ENCODE measurements around the gene DACT3. TPM values are rescaled to one million over a fixed set of nuclear protein-coding genes. Genes with fewer than 3 reads are reported as not detected.

DACT3 gene
- total RNA-seq, 1 donor from 2014 or later = 2.6 TPM

DNA sequence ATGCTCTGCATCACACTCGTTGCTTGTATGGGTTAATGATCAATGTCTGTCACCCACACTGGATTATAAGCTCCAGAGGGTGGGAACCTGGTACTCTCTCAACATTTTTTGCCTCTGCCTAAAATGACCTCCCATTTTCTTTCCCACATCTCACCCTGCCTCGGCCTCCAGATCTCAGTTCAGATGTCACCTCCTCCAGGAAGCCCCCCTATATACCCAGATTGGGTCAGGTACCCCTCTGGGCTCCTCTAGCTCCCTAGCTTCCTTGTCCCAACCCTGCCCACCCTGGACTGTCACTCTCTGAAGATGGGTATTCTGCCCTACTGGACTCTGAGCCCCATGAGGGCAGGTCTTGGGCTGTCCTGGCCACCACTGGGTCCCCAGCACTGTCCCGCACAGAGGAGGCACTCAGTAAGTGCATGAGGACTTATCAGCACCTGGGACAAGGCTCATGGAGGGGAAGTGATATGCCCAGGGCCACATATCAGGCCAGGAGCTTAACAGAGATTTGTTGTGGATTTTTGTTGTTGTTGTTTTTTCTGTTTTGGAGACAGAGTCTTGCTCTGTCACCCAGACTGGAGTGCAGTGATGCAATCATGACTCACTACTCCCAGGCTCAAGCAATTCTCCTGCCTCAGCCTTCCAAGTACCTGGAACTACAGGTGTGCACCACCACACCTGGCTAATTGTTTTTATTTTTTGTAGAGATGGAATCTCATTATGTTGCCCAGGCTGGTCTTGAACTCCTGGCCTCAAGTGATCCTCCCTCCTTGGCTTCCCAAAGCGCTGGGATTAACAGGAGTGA, 32.1 kb upstream of the DACT3 start:
- Mint-ChIP-seq H3K27ac (no peak overlapping the region), H3K4me1 (ENCODE audit: low read depth) (no peaks in the 10 kb centered on the region), H3K27me3 (no peaks in the 10 kb centered on the region), H3K36me3 (ENCODE audit: insufficient read depth) (peaks cover 46% of the 10 kb centered on the region), H3K4me3 (ENCODE audit: low read depth) (no peak overlapping the region), H3K9me3 (ENCODE audit: low read depth) (no peaks in the 10 kb centered on the region)
- no peak for TF ChIP-seq CTCF (IDR thresholded peaks at IDR 0.05; ENCODE audit: unreplicated experiment)
- DNase-seq (ENCODE audit: low spot score, unreplicated experiment) = no peak

- DNase-seq (ENCODE audit: low spot score, unreplicated experiment) = no peak
- no peak for TF ChIP-seq CTCF (IDR thresholded peaks at IDR 0.05; ENCODE audit: unreplicated experiment)
- H3K4me3 Mint-ChIP-seq (ENCODE audit: low read depth) = no peak overlapping the region
- H3K9me3 Mint-ChIP-seq (ENCODE audit: low read depth) = no peaks in the 10 kb centered on the region
- peaks cover 46% of the 10 kb centered on the region for H3K36me3 Mint-ChIP-seq (ENCODE audit: insufficient read depth)
- H3K4me1 Mint-ChIP-seq (ENCODE audit: low read depth) = no peaks in the 10 kb centered on the region
- no peaks in the 10 kb centered on the region for H3K27me3 Mint-ChIP-seq
- H3K27ac Mint-ChIP-seq = no peak overlapping the region
These were observed 31.0 kb upstream of the DACT3 start for GRCh38 chr19:46691948-46692347.

DNA sequence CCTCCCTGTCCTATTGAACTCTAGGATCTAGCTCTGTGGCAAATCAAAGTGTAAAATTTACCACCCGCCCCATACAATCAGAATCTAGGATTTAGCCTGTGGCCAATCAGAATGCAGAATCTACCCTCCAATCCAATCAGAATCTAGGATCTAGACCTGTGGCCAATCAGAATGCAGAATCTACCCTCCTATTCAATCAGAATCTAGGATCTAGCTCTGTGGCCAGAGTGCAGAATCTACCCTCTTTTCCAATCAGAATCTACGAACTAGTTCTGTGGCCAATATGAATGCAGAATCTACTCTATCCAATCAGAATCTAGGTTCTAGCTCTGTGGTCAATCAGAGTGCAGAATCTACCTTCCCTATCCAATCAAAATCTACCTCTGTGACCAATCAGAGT, 30.1 kb upstream of the DACT3 start:
- Mint-ChIP-seq H3K27ac (no peak overlapping the region), H3K27me3 (no peaks in the 10 kb centered on the region), H3K36me3 (ENCODE audit: insufficient read depth) (peaks cover 42% of the 10 kb centered on the region), H3K4me1 (ENCODE audit: low read depth) (no peaks in the 10 kb centered on the region), H3K9me3 (ENCODE audit: low read depth) (no peaks in the 10 kb centered on the region), H3K4me3 (ENCODE audit: low read depth) (no peak overlapping the region)
- DNase-seq (ENCODE audit: low spot score, unreplicated experiment) = no peak
- no peak for TF ChIP-seq CTCF (IDR thresholded peaks at IDR 0.05; ENCODE audit: unreplicated experiment)

GRCh38 chr19:46689358-46689757, 28.4 kb upstream of the DACT3 start:
- H3K4me3 Mint-ChIP-seq (ENCODE audit: low read depth) = no peak overlapping the region
- no peak overlapping the region for H3K27ac Mint-ChIP-seq
- no peak for DNase-seq (ENCODE audit: low spot score, unreplicated experiment)
- no peak for TF ChIP-seq CTCF (IDR thresholded peaks at IDR 0.05; ENCODE audit: unreplicated experiment)
- H3K27me3 Mint-ChIP-seq = no peaks in the 10 kb centered on the region
- H3K36me3 Mint-ChIP-seq (ENCODE audit: insufficient read depth) = peaks cover 41% of the 10 kb centered on the region
- H3K9me3 Mint-ChIP-seq (ENCODE audit: low read depth) = no peaks in the 10 kb centered on the region
- no peaks in the 10 kb centered on the region for H3K4me1 Mint-ChIP-seq (ENCODE audit: low read depth)

GRCh38 chr19:46687438-46688145, 26.6 kb upstream of the DACT3 start:
- Mint-ChIP-seq H3K36me3 (ENCODE audit: insufficient read depth) (peaks cover 38% of the 10 kb centered on the region), H3K9me3 (ENCODE audit: low read depth) (no peaks in the 10 kb centered on the region), H3K4me1 (ENCODE audit: low read depth) (no peaks in the 10 kb centered on the region), H3K27me3 (no peaks in the 10 kb centered on the region), H3K27ac (no peak overlapping the region), H3K4me3 (ENCODE audit: low read depth) (no peak overlapping the region)
- TF ChIP-seq CTCF (IDR thresholded peaks at IDR 0.05; ENCODE audit: unreplicated experiment) = no peak
- DNase-seq (ENCODE audit: low spot score, unreplicated experiment) = no peak

All from progenitor cell of endocrine pancreas (in vitro differentiated cells).